Nephron (organoid): ENCODE measurements around the gene ADGRL3.
A peak's percentile ranks its signal among the peaks of the same experiment; 100 is the strongest.

ENCODE experiments used
- H3K27ac Mint-ChIP-seq, 3 experiments: 2 replicates each; pipeline ENCODE4 v1.8.0; 2020; ENCODE audit warnings: mixed read lengths in 3 of 3, mild to moderate bottlenecking in 2 of 3, moderate library complexity in 1 of 3
- H3K27me3 Mint-ChIP-seq: 2 replicates; pipeline ENCODE4 v1.8.0; 2021; ENCODE audit warnings: low read depth, mild to moderate bottlenecking, moderate library complexity, mixed read lengths
- H3K36me3 Mint-ChIP-seq: 2 replicates; pipeline ENCODE4 v1.8.0; 2020; ENCODE audit warnings: low read depth, mixed read lengths
- H3K4me1 Mint-ChIP-seq: 2 replicates; pipeline ENCODE4 v1.8.0; 2020; ENCODE audit warnings: mixed read lengths
- H3K4me3 Mint-ChIP-seq, 3 experiments: 2 replicates each; pipeline ENCODE4 v1.8.0; 2020; ENCODE audit warnings: mild to moderate bottlenecking in 3 of 3, mixed read lengths in 3 of 3, moderate library complexity in 2 of 3
- H3K9me3 Mint-ChIP-seq: 2 replicates; pipeline ENCODE4 v1.8.0; 2020; ENCODE audit warnings: mixed read lengths
- TF ChIP-seq, protein P1 (sequence below), 3 experiments: fragments of 200-600 bp; sonication (generic); IDR thresholded peaks; one replicate each; pipeline ENCODE4 v1.5.0; 2021; ENCODE audit warnings: antibody characterized with exemption in 3 of 3; ENCODE audit not compliant: unreplicated experiment in 3 of 3

The ADGRL3 gene

GRCh38 chr4:61996943-61997342, 796.8 kb downstream of the ADGRL3 start:
- Mint-ChIP-seq H3K9me3 (no peaks in the 10 kb centered on the region), H3K27ac (no peak overlapping the region), H3K36me3 (no peaks in the 10 kb centered on the region), H3K4me3 (no peak overlapping the region), H3K27me3 (no peaks in the 10 kb centered on the region), H3K4me1 (peaks cover 20% of the 10 kb centered on the region)
- TF ChIP-seq, protein P1, sequence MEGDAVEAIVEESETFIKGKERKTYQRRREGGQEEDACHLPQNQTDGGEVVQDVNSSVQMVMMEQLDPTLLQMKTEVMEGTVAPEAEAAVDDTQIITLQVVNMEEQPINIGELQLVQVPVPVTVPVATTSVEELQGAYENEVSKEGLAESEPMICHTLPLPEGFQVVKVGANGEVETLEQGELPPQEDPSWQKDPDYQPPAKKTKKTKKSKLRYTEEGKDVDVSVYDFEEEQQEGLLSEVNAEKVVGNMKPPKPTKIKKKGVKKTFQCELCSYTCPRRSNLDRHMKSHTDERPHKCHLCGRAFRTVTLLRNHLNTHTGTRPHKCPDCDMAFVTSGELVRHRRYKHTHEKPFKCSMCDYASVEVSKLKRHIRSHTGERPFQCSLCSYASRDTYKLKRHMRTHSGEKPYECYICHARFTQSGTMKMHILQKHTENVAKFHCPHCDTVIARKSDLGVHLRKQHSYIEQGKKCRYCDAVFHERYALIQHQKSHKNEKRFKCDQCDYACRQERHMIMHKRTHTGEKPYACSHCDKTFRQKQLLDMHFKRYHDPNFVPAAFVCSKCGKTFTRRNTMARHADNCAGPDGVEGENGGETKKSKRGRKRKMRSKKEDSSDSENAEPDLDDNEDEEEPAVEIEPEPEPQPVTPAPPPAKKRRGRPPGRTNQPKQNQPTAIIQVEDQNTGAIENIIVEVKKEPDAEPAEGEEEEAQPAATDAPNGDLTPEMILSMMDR (IDR thresholded peaks at IDR 0.05; ENCODE audit: unreplicated experiment in 3 of 3) = no peak

- Mint-ChIP-seq H3K27me3 (no peaks in the 10 kb centered on the region), H3K4me1 (peaks cover 15% of the 10 kb centered on the region), H3K4me3 (no peak overlapping the region), H3K36me3 (no peaks in the 10 kb centered on the region), H3K27ac (no peak overlapping the region), H3K9me3 (no peaks in the 10 kb centered on the region)
- TF ChIP-seq, protein P1 (IDR thresholded peaks at IDR 0.05; ENCODE audit: unreplicated experiment in 3 of 3) = no peak
Measured at GRCh38 chr4:61997831-61998230, 797.7 kb downstream of the ADGRL3 start.

- Mint-ChIP-seq H3K27ac (peak overlapping the region in 2 of 3 experiments; percentile 27 to 62), H3K4me3 (no peak overlapping the region)
Measured at GRCh38 chr4:62003695-62004094, 803.6 kb downstream of the ADGRL3 start.

DNA sequence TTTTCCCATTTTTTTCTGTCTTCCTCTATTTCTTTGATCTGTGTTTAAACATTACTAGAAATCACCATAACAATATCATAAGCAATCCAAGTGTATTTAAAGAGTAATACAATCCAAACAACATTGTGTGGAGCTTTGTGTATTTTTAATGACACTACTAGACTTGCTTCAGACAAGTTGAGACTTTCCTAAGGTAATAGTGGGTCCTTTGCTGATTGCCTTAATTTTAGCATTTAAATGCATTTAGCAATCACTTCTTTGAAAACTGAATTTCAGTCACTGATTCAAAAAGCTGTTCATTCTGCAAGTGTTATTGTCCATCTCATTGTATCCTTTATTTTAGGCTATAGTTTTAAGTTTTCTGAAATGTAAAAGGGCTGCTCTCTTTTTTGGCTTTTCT, 804.8 kb downstream of the ADGRL3 start:
- Mint-ChIP-seq H3K4me1 (peaks cover 13% of the 10 kb centered on the region), H3K27ac (no peak overlapping the region), H3K36me3 (no peaks in the 10 kb centered on the region), H3K9me3 (no peaks in the 10 kb centered on the region), H3K4me3 (no peak overlapping the region), H3K27me3 (no peaks in the 10 kb centered on the region)
- TF ChIP-seq, protein P1 (IDR thresholded peaks at IDR 0.05; ENCODE audit: unreplicated experiment in 3 of 3) = no peak

More at GRCh38 chr4:62003695-62004094, 803.6 kb downstream of the ADGRL3 start:
- no peaks in the 10 kb centered on the region for H3K36me3 Mint-ChIP-seq
- H3K9me3 Mint-ChIP-seq = no peaks in the 10 kb centered on the region
- TF ChIP-seq, protein P1 (IDR thresholded peaks at IDR 0.05; ENCODE audit: unreplicated experiment in 3 of 3) = no peak
- no peaks in the 10 kb centered on the region for H3K27me3 Mint-ChIP-seq
- peaks cover 13% of the 10 kb centered on the region for H3K4me1 Mint-ChIP-seq

DNA sequence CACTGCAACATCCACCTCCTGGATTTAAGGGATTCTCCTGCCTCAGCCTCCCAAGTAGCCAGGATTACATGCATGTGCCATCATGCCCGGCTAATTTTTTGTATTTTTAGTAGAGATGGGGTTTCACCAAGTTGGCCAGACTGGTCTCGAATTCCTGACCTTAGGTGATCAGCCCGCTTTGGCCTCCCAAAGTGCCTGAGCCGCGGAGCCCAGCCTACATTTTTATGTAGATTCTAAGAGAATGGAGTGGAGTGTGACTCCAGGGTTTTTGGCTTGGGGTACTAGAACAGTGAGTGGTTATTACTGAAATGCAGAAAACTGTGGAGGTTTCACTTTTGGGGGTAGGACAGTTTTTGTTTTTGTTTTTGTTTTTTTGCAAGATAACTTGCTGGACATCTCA, 806.0 kb downstream of the ADGRL3 start:
- Mint-ChIP-seq H3K27ac (no peak overlapping the region), H3K9me3 (no peaks in the 10 kb centered on the region), H3K36me3 (no peaks in the 10 kb centered on the region), H3K4me3 (no peak overlapping the region), H3K27me3 (no peaks in the 10 kb centered on the region), H3K4me1 (peaks cover 13% of the 10 kb centered on the region)
- TF ChIP-seq, protein P1 (IDR thresholded peaks at IDR 0.05; ENCODE audit: unreplicated experiment in 3 of 3) = no peak

DNA sequence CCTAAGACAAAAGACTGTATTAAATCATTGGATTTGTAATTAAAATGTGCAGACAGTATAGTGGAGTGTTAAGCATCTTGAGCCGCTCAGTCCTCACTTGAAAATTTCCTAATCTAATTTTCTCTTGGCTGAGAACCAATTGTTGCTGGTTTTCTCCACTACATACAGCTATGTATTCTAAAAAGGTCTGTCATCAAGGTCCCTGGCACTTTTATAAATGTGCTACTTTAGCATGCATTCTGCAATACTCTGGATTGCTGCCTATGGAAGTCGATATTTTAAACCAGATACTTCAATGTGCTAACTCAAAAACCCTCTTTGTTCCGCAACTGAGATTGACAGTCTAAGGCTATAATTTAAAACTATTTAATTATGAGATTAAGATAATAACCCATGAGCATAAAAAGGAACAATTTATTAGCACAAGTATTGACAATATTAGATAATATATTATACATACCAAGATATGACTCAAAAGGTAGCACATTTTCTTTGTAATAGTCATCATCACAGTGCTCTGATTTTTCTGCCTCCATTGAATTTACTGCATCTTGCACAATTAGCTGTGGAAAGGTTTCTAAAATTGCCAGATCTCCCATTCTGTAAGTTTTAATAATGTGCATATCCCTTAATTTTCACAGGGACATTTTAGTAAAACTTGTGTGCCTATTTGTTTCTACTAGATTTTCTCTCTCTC, 815.1 kb downstream of the ADGRL3 start:
- Mint-ChIP-seq H3K36me3 (peaks cover 4% of the 10 kb centered on the region), H3K4me1 (no peaks in the 10 kb centered on the region), H3K9me3 (no peaks in the 10 kb centered on the region), H3K4me3 (no peak overlapping the region), H3K27me3 (no peaks in the 10 kb centered on the region), H3K27ac (no peak overlapping the region)
- TF ChIP-seq, protein P1 (IDR thresholded peaks at IDR 0.05; ENCODE audit: unreplicated experiment in 3 of 3) = no peak
